ENCODE measurements around the gene CENPM.

DNA sequence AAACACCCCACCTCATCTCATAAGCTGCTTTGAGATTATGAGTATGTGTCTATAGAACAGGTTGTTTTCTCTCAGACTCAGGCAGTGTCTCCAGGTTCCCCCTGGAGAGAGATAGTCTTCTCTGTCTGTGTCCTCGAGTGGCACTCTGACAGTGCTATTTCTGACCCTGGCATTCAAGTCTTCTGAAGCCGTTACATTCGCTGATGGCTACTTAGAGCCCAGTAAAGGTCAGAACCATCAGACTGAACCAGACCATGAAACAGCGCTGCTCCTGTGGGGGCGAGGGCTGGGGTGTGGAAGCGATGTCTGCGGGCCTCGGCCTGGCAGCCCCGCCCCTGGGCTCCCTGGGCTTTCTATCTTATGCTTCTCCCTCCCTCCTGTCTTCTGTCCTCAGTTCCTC is 55.5 kb downstream of the CENPM start:
- TF ChIP-seq CTCF (conservative IDR thresholded peaks at IDR 0.05 in 1 of 2, IDR thresholded peaks at IDR 0.05 in 1 of 2; ENCODE audit: low read depth in 1 of 2, low read length in 2 of 2), result no peak
- TF ChIP-seq EZH2 (IDR thresholded peaks at IDR 0.05; ENCODE audit: low read length, missing control alignments), result no peak
